SK-N-SH treated with all-trans-retinoic acid at 6 μM for 48 hours (cell line): Measurements from ENCODE around the gene SMIM14.

Source experiments
- ARNTL ChIP-seq: fragments of 450-650 bp; formaldehyde crosslinking; IDR thresholded peaks from 2 replicates; pipeline ENCODE4 v1.5.0; 2020; ENCODE audit warnings: low read depth, mild to moderate bottlenecking, moderate library complexity, borderline replicate concordance
- ISL1 ChIP-seq: fragments of 250-450 bp; sonication (Bioruptor Pico); IDR thresholded peaks from 2 replicates; pipeline ENCODE4 v2.1.2; 2022; ENCODE audit warnings: mild to moderate bottlenecking, moderate library complexity
- RARB ChIP-seq: fragments of 250-450 bp; sonication (Bioruptor Pico); IDR thresholded peaks from 2 replicates; pipeline ENCODE4 v1.8.0; 2021; ENCODE audit warnings: mild to moderate bottlenecking, moderate library complexity
- TCF4 ChIP-seq: fragments of 250-450 bp; sonication (Bioruptor Pico); IDR thresholded peaks from 2 replicates; pipeline ENCODE4 v1.8.0; 2021; ENCODE audit warnings: mild to moderate bottlenecking, moderate library complexity, borderline replicate concordance
- TOX ChIP-seq: fragments of 250-450 bp; sonication (Bioruptor Pico); IDR thresholded peaks from 2 replicates; pipeline ENCODE4 v1.8.0; 2021; ENCODE audit warnings: mild to moderate bottlenecking, moderate library complexity, borderline replicate concordance
- ZC3H10 ChIP-seq: fragments of 250-450 bp; sonication (Bioruptor Pico); IDR thresholded peaks from 2 replicates; pipeline ENCODE4 v1.5.1; 2021; ENCODE audit warnings: mild to moderate bottlenecking, moderate library complexity
- ZFP30 ChIP-seq: fragments of 450-650 bp; formaldehyde crosslinking; IDR thresholded peaks from 2 replicates; pipeline ENCODE4 v1.5.0; 2022; ENCODE audit warnings: mild to moderate bottlenecking, moderate library complexity
- ZNF565 ChIP-seq: fragments of 450-650 bp; formaldehyde crosslinking; conservative IDR thresholded peaks from 2 replicates; pipeline ENCODE4 v1.5.0; 2020; ENCODE audit warnings: low read depth, mild to moderate bottlenecking, moderate library complexity
- ZNF70 ChIP-seq: fragments of 450-650 bp; formaldehyde crosslinking; IDR thresholded peaks from 2 replicates; pipeline ENCODE4 v1.5.0; 2020; ENCODE audit warnings: mild to moderate bottlenecking, moderate library complexity
- ZNF8 ChIP-seq: fragments of 450-650 bp; formaldehyde crosslinking; IDR thresholded peaks from 2 replicates; pipeline ENCODE4 v1.5.0; 2020; ENCODE audit warnings: mild to moderate bottlenecking, moderate library complexity
- TF ChIP-seq, protein P1 (sequence below): fragments of 250-450 bp; sonication (Bioruptor Pico); IDR thresholded peaks from 2 replicates; pipeline ENCODE4 v1.8.0; 2020; ENCODE audit warnings: mild to moderate bottlenecking, moderate library complexity, borderline replicate concordance
- TF ChIP-seq, protein P2 (sequence below): fragments of 250-450 bp; sonication (Bioruptor Pico); IDR thresholded peaks from 2 replicates; pipeline ENCODE4 v1.5.1; 2020; ENCODE audit warnings: low read depth, mild to moderate bottlenecking, moderate library complexity
- TF ChIP-seq, protein P3 (sequence below): fragments of 250-450 bp; sonication (Bioruptor Pico); IDR thresholded peaks from 2 replicates; pipeline ENCODE4 v1.5.0; 2020; ENCODE audit warnings: mild to moderate bottlenecking, moderate library complexity
- TF ChIP-seq, protein P4 (sequence below): fragments of 250-450 bp; sonication (Bioruptor Pico); IDR thresholded peaks from 2 replicates; pipeline ENCODE4 v1.5.1; 2021; ENCODE audit warnings: mild to moderate bottlenecking, moderate library complexity

DNA sequence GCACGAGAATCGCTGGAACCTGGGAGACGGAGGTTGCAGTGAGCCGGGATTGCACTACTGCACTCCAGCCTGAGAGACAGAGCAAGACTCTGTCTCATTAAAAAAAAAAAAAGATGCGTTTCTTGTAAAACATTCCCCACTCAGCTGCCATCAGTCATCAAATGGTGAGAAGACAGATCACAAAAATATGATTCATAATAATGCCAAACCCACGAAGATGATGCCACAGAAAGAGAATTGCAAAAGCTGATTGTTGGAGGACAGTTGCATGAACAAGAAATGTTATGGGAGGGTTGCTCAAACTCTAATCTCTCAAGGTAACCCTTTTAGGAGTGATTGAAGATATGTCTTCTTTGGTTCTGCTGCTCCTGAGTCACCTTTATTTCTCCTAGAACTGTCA is 21.4 kb upstream of the SMIM14 start:
- TF ChIP-seq ZFP30 (CRISPR knock-in tag) (no peak), ARNTL (CRISPR knock-in tag) (no peak), ZNF565 (no peak), RARB (CRISPR knock-in tag) (no peak), ISL1 (CRISPR knock-in tag) (no peak), TCF4 (CRISPR knock-in tag) (no peak), ZNF8 (no peak), TOX (no peak), ZC3H10 (no peak), ZNF70 (CRISPR knock-in tag) (no peak)
- TF ChIP-seq, protein P1, sequence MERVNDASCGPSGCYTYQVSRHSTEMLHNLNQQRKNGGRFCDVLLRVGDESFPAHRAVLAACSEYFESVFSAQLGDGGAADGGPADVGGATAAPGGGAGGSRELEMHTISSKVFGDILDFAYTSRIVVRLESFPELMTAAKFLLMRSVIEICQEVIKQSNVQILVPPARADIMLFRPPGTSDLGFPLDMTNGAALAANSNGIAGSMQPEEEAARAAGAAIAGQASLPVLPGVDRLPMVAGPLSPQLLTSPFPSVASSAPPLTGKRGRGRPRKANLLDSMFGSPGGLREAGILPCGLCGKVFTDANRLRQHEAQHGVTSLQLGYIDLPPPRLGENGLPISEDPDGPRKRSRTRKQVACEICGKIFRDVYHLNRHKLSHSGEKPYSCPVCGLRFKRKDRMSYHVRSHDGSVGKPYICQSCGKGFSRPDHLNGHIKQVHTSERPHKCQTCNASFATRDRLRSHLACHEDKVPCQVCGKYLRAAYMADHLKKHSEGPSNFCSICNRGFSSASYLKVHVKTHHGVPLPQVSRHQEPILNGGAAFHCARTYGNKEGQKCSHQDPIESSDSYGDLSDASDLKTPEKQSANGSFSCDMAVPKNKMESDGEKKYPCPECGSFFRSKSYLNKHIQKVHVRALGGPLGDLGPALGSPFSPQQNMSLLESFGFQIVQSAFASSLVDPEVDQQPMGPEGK, result no peak
- TF ChIP-seq, protein P2, sequence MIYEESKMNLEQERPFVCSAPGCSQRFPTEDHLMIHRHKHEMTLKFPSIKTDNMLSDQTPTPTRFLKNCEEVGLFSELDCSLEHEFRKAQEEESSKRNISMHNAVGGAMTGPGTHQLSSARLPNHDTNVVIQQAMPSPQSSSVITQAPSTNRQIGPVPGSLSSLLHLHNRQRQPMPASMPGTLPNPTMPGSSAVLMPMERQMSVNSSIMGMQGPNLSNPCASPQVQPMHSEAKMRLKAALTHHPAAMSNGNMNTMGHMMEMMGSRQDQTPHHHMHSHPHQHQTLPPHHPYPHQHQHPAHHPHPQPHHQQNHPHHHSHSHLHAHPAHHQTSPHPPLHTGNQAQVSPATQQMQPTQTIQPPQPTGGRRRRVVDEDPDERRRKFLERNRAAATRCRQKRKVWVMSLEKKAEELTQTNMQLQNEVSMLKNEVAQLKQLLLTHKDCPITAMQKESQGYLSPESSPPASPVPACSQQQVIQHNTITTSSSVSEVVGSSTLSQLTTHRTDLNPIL (CRISPR knock-in tag), result no peak
- TF ChIP-seq, protein P3, sequence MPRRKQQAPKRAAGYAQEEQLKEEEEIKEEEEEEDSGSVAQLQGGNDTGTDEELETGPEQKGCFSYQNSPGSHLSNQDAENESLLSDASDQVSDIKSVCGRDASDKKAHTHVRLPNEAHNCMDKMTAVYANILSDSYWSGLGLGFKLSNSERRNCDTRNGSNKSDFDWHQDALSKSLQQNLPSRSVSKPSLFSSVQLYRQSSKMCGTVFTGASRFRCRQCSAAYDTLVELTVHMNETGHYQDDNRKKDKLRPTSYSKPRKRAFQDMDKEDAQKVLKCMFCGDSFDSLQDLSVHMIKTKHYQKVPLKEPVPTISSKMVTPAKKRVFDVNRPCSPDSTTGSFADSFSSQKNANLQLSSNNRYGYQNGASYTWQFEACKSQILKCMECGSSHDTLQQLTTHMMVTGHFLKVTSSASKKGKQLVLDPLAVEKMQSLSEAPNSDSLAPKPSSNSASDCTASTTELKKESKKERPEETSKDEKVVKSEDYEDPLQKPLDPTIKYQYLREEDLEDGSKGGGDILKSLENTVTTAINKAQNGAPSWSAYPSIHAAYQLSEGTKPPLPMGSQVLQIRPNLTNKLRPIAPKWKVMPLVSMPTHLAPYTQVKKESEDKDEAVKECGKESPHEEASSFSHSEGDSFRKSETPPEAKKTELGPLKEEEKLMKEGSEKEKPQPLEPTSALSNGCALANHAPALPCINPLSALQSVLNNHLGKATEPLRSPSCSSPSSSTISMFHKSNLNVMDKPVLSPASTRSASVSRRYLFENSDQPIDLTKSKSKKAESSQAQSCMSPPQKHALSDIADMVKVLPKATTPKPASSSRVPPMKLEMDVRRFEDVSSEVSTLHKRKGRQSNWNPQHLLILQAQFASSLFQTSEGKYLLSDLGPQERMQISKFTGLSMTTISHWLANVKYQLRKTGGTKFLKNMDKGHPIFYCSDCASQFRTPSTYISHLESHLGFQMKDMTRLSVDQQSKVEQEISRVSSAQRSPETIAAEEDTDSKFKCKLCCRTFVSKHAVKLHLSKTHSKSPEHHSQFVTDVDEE (CRISPR knock-in tag), result no peak
- TF ChIP-seq, protein P4, sequence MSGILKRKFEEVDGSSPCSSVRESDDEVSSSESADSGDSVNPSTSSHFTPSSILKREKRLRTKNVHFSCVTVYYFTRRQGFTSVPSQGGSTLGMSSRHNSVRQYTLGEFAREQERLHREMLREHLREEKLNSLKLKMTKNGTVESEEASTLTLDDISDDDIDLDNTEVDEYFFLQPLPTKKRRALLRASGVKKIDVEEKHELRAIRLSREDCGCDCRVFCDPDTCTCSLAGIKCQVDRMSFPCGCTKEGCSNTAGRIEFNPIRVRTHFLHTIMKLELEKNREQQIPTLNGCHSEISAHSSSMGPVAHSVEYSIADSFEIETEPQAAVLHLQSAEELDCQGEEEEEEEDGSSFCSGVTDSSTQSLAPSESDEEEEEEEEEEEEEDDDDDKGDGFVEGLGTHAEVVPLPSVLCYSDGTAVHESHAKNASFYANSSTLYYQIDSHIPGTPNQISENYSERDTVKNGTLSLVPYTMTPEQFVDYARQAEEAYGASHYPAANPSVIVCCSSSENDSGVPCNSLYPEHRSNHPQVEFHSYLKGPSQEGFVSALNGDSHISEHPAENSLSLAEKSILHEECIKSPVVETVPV (CRISPR knock-in tag), result no peak
